HEK293 (cell line): ENCODE results near the gene TSPEAR.
A peak's percentile ranks its signal among the peaks of the same experiment; 100 is the strongest.

Experiments
- CTCF ChIA-PET: fragments of 350-600 bp; formaldehyde crosslinking; extraction: SDS; loops from one replicate; lab custom pipeline; 2021; ENCODE audit warnings: antibody characterized with exemption; lab: Yijun Ruan, JAX
- POLR2A ChIA-PET: fragments of 300-600 bp; formaldehyde crosslinking; extraction: SDS; loops from one replicate; lab custom pipeline; 2020; ENCODE audit warnings: antibody characterized with exemption, inconsistent platforms; lab: Yijun Ruan, JAX
- H3K27ac ChIP-seq: fragments of 200-500 bp; sonication (Bioruptor generic); 2 replicates; pipeline ENCODE4 v1.5.1; 2014; ENCODE audit warnings: low read depth, low read length, control low read depth, inconsistent platforms; ENCODE audit errors: extremely low read depth
- H3K36me3 ChIP-seq, 2 experiments: fragments of 200-500 bp in 1 of 2; sonication (Bioruptor generic) in 1 of 2; 1 replicate in 1 of 2; 2 replicates in 1 of 2; pipeline ENCODE4 v1.5.1; 2014 to 2017; ENCODE audit warnings: inconsistent platforms in 2 of 2, low read length in 2 of 2; ENCODE audit not compliant: control insufficient read depth in 2 of 2, insufficient read depth in 1 of 2
- H3K4me1 ChIP-seq: fragments of 200-500 bp; sonication (Bioruptor generic); 2 replicates; pipeline ENCODE4 v1.5.1; 2014; ENCODE audit warnings: mild to moderate bottlenecking, low read length, inconsistent platforms; ENCODE audit not compliant: control insufficient read depth, insufficient read depth
- H3K4me3 ChIP-seq: 2 replicates; pipeline ENCODE4 v1.5.1; 2011; ENCODE audit warnings: low read depth, mild to moderate bottlenecking, control low read depth, low read length, moderate library complexity
- H3K9me3 ChIP-seq: fragments of 200-500 bp; sonication (Bioruptor generic); 2 replicates; pipeline ENCODE4 v1.5.1; 2014; ENCODE audit warnings: low read depth, low read length, inconsistent platforms; ENCODE audit not compliant: control insufficient read depth, insufficient read depth
- CTCF ChIP-seq: fragments of 450-650 bp; formaldehyde crosslinking; IDR thresholded peaks from 2 replicates; pipeline ENCODE4 v1.5.1; 2016; ENCODE audit warnings: missing biosample characterization, missing genetic modification characterization
- ELK4 ChIP-seq: IDR thresholded peaks from 2 replicates; pipeline ENCODE4 v1.6.1; 2011; ENCODE audit warnings: mild to moderate bottlenecking, low read depth, low read length, borderline replicate concordance
- GFI1B ChIP-seq: fragments of 450-650 bp; formaldehyde crosslinking; IDR thresholded peaks from 2 replicates; pipeline ENCODE4 v1.5.1; 2016; ENCODE audit warnings: missing biosample characterization, missing genetic modification characterization
- GLI2 ChIP-seq: fragments of 450-650 bp; formaldehyde crosslinking; IDR thresholded peaks from 2 replicates; pipeline ENCODE4; 2017; ENCODE audit warnings: missing biosample characterization, missing genetic modification characterization, low read depth, borderline replicate concordance
- PBX3 ChIP-seq: sonication (generic); formaldehyde crosslinking; IDR thresholded peaks from 2 replicates; pipeline ENCODE4 v1.8.1; 2022; ENCODE audit warnings: mild to moderate bottlenecking, moderate library complexity, missing genetic modification reagents
- SCRT1 ChIP-seq: fragments of 450-650 bp; formaldehyde crosslinking; IDR thresholded peaks from 2 replicates; pipeline ENCODE4 v1.5.1; 2016; ENCODE audit warnings: missing biosample characterization, missing genetic modification characterization, borderline replicate concordance
- SP2 ChIP-seq: fragments of 450-650 bp; formaldehyde crosslinking; IDR thresholded peaks from 2 replicates; pipeline ENCODE4 v1.5.1; 2016; ENCODE audit warnings: missing biosample characterization, missing genetic modification characterization
- ZFHX2 ChIP-seq: fragments of 450-650 bp; formaldehyde crosslinking; conservative IDR thresholded peaks from 2 replicates; pipeline ENCODE4 v1.5.1; 2016; ENCODE audit warnings: missing biosample characterization, missing genetic modification characterization
- ZFP37 ChIP-seq: fragments of 450-650 bp; formaldehyde crosslinking; IDR thresholded peaks from 2 replicates; pipeline ENCODE4 v1.5.1; 2016; ENCODE audit warnings: missing biosample characterization, missing genetic modification characterization
- ZIC2 ChIP-seq: fragments of 450-650 bp; formaldehyde crosslinking; IDR thresholded peaks from 2 replicates; pipeline ENCODE4 v1.5.1; 2016; ENCODE audit warnings: missing biosample characterization, missing genetic modification characterization
- ZNF10 ChIP-seq: fragments of 450-650 bp; formaldehyde crosslinking; IDR thresholded peaks from 2 replicates; pipeline ENCODE4 v1.5.1; 2017; ENCODE audit warnings: missing biosample characterization, missing genetic modification characterization
- ZNF174 ChIP-seq: fragments of 450-650 bp; formaldehyde crosslinking; IDR thresholded peaks from 2 replicates; pipeline ENCODE4 v1.5.0; 2017; ENCODE audit warnings: missing biosample characterization, mild to moderate bottlenecking, missing genetic modification characterization
- ZNF221 ChIP-seq: fragments of 450-650 bp; formaldehyde crosslinking; IDR thresholded peaks from 2 replicates; pipeline ENCODE4 v1.5.1; 2017; ENCODE audit warnings: missing biosample characterization, missing genetic modification characterization, borderline replicate concordance
- ZNF354C ChIP-seq: fragments of 450-650 bp; formaldehyde crosslinking; IDR thresholded peaks from 2 replicates; pipeline ENCODE4 v1.5.1; 2016; ENCODE audit warnings: missing biosample characterization, missing genetic modification characterization, low read depth, borderline replicate concordance
- ZNF391 ChIP-seq: fragments of 450-650 bp; formaldehyde crosslinking; IDR thresholded peaks from 2 replicates; pipeline ENCODE4 v1.5.1; 2016; ENCODE audit warnings: low read depth, missing biosample characterization, missing genetic modification characterization, borderline replicate concordance
- ZNF514 ChIP-seq: fragments of 450-650 bp; formaldehyde crosslinking; IDR thresholded peaks from 2 replicates; pipeline ENCODE4 v1.5.1; 2016; ENCODE audit warnings: missing biosample characterization, missing genetic modification characterization
- ZNF548 ChIP-seq: fragments of 450-650 bp; formaldehyde crosslinking; IDR thresholded peaks from 2 replicates; pipeline ENCODE4 v1.5.1; 2016; ENCODE audit warnings: missing biosample characterization, missing genetic modification characterization
- ZNF549 ChIP-seq: fragments of 450-650 bp; IDR thresholded peaks from 2 replicates; pipeline ENCODE4 v1.5.1; 2018; ENCODE audit warnings: missing biosample characterization, missing genetic modification characterization, mild to moderate bottlenecking, inconsistent platforms, moderate library complexity
- ZNF610 ChIP-seq: fragments of 450-650 bp; formaldehyde crosslinking; IDR thresholded peaks from 2 replicates; pipeline ENCODE4 v1.5.1; 2016; ENCODE audit warnings: missing biosample characterization, missing genetic modification characterization, borderline replicate concordance
- ZNF623 ChIP-seq: fragments of 450-650 bp; formaldehyde crosslinking; IDR thresholded peaks from 2 replicates; pipeline ENCODE4 v1.5.1; 2016; ENCODE audit warnings: missing biosample characterization, missing genetic modification characterization
- ZNF624 ChIP-seq: fragments of 450-650 bp; formaldehyde crosslinking; IDR thresholded peaks from 2 replicates; pipeline ENCODE4 v1.5.1; 2017; ENCODE audit warnings: missing biosample characterization, missing genetic modification characterization
- ZNF777 ChIP-seq: fragments of 450-650 bp; formaldehyde crosslinking; IDR thresholded peaks from 2 replicates; pipeline ENCODE4 v1.5.1; 2017; ENCODE audit warnings: missing biosample characterization, missing genetic modification characterization, borderline replicate concordance
- ZSCAN4 ChIP-seq: fragments of 450-650 bp; formaldehyde crosslinking; IDR thresholded peaks from 2 replicates; pipeline ENCODE4 v1.5.1; 2017; ENCODE audit warnings: missing biosample characterization, missing genetic modification characterization
- ZSCAN5A ChIP-seq: fragments of 450-650 bp; formaldehyde crosslinking; IDR thresholded peaks from 2 replicates; pipeline ENCODE4 v1.5.1; 2016; ENCODE audit warnings: missing biosample characterization, missing genetic modification characterization

The TSPEAR gene

GRCh38 chr21:44511938-44512275 lies 199.5 kb downstream of the TSPEAR start (continued):
- TF ChIP-seq ZNF221 (tag by site-specific recombination) (no peak), ZNF777 (tag by site-specific recombination) (no peak), ZNF514 (tag by site-specific recombination) (no peak)
- TF ChIP-seq, all 188 proteins: peak for 0

- Histone ChIP-seq H3K4me1 (no peaks in the 10 kb centered on the region; the same call in 1 of the 2 replicates), H3K9me3 (no peaks in the 10 kb centered on the region), H3K36me3 (no peaks in the 10 kb centered on the region), H3K4me3 (no peak overlapping the region), H3K27ac (no peak overlapping the region)
- ChIA-PET CTCF (interaction anchor here (0.6 to 3.7 kb wide), 39 partner anchors 8 to 626 kb away, joined by 3 to 43 read pairs (median 4); partner anchors contain the start of gene UBE2G2), POLR2A (interaction anchor here (0.5 to 1.4 kb wide), 3 partner anchors 381 to 777 kb away, joined by 3 to 4 read pairs (median 3); partner anchors contain the start of genes POFUT2 and SLX9)
- TF ChIP-seq ZFHX2 (tag by site-specific recombination) (peak; percentile 50; the same call in 1 of the 2 replicates), ZNF623 (tag by site-specific recombination) (no peak)
Observed at GRCh38 chr21:44511219-44511937, 200.0 kb downstream of the TSPEAR start.

- ChIA-PET POLR2A (interaction anchor here (0.5 to 1.4 kb wide), 3 partner anchors 382 to 777 kb away, joined by 3 to 4 read pairs (median 3); partner anchors contain the start of genes POFUT2 and SLX9), CTCF (interaction anchor here (0.6 to 3.7 kb wide), 53 partner anchors 9 to 793 kb away, joined by 3 to 43 read pairs (median 4); partner anchors contain the start of gene UBE2G2)
- no peaks in the 10 kb centered on the region for H3K9me3 ChIP-seq
- peak overlapping the region; percentile 35 for H3K4me3 ChIP-seq
- no peaks in the 10 kb centered on the region; the same call in 1 of the 2 replicates for H3K4me1 ChIP-seq
- H3K27ac ChIP-seq = no peak overlapping the region
- no peaks in the 10 kb centered on the region for H3K36me3 ChIP-seq
- 0 out of 2 replicates have a peak, but pooled peaks have one; percentile 35 for TF ChIP-seq PBX3 (CRISPR knock-in tag)
- TF ChIP-seq ZSCAN5A (tag by site-specific recombination) = no peak
- 0 out of 2 replicates have a peak, but pooled peaks have one; percentile 42 for TF ChIP-seq ZFP37 (tag by site-specific recombination)
- TF ChIP-seq ZNF624 (tag by site-specific recombination) = no peak
- TF ChIP-seq SP2 (tag by site-specific recombination) = no peak
- no peak for TF ChIP-seq ZNF548 (tag by site-specific recombination)
- no peak for TF ChIP-seq ZNF354C (tag by site-specific recombination)
- no peak for TF ChIP-seq ZNF549
- TF ChIP-seq ZNF610 (tag by site-specific recombination) = no peak
- TF ChIP-seq CTCF (tag by site-specific recombination) = peak; percentile 98
- TF ChIP-seq GFI1B (tag by site-specific recombination) = no peak
- TF ChIP-seq SCRT1 (tag by site-specific recombination) = peak; percentile 99
- TF ChIP-seq ZSCAN4 (tag by site-specific recombination) = no peak
- 0 out of 2 replicates have a peak, but pooled peaks have one; percentile 43 for TF ChIP-seq ZNF10 (tag by site-specific recombination)
- peak; percentile 61 for TF ChIP-seq ZIC2 (tag by site-specific recombination)
- TF ChIP-seq ZNF391 (tag by site-specific recombination) = no peak
- no peak for TF ChIP-seq ELK4
- TF ChIP-seq ZNF174 (tag by site-specific recombination) = no peak
- no peak for TF ChIP-seq GLI2
Observed at GRCh38 chr21:44510508-44511218, 200.7 kb downstream of the TSPEAR start.
